ENCODE results near the gene PNN.
"Not testable (repeated sequence)": the region's sequence is repeated elsewhere in the genome, so short reads cannot be mapped to it uniquely, and the experiment has no call there.

Gene PNN

GRCh38 chr14:39174560-39175444, at the start of gene PNN:
Gene PNN, plus strand, starts transcription at chr14:39175254. Its CDS starts 26 bp downstream, at chr14:39175280.
- peak; percentile 98 for DNase-seq (ENCODE audit: low read depth)

DNA sequence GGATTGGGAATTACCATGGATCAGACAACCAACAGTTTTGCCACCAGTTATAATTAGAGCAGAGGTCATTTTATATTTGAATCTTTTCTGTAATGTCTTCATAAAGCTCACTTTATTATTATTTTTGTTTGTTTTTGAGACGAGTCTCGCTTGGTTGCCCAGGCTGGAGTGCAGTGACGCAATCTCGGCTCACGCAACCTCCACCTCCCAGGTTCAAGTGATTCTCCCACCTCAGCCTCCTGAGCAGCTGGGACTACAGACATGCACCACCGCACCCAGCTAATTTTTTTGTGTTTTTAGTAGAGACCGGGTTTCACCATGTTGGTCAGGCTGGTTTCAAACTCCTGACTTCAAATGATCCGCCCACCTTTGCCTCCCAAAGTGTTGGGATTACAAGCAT, 37.2 kb upstream of the PNN start:
- DNase-seq (ENCODE audit: low read depth): not testable (repeated sequence)

DNA sequence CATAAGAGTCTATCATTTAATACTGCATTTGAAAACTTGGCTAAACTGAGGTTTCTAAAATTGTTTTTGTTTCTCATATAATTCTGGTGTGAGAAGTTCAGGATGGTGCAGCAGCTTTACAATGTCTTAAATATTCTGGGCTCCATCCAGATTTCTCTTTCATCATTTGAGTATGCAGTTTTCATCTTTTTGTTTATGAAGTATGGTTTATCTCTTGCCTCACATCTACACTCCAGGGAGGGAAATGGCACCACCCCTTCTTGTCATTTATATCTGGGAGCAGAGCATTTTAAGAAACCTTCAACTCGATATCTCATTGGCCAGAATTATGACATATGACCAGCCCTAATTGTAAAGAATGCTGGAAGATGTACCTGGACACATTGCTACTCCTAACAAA, 36.6 kb upstream of the PNN start:
- no peak for DNase-seq (ENCODE audit: low read depth)

- no peak for DNase-seq (ENCODE audit: low read depth)
Measured at GRCh38 chr14:39140170-39140569, 34.9 kb upstream of the PNN start.

- not testable (repeated sequence) for DNase-seq (ENCODE audit: low read depth)
Measured at GRCh38 chr14:39141623-39142022, 33.4 kb upstream of the PNN start.

DNA sequence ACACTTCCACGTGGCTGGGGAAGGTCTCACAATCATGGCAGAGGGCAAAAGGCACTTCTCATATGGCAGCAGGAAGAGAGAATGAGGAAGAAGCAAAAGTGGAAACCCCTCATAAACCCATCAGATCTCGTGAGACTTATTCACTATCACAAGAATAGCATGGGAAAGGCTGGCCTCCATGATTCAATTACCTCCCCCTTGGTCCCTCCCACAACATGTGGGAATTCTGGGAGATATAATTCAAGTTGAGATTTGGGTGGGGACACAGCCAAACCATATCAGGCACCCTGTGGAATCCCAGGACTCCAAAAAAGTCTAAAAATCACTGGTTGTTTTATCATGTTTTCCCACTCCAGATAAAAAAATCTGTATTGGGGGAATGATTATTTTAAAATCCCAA, 31.8 kb upstream of the PNN start:
- not testable (repeated sequence) for DNase-seq (ENCODE audit: low read depth)

DNA sequence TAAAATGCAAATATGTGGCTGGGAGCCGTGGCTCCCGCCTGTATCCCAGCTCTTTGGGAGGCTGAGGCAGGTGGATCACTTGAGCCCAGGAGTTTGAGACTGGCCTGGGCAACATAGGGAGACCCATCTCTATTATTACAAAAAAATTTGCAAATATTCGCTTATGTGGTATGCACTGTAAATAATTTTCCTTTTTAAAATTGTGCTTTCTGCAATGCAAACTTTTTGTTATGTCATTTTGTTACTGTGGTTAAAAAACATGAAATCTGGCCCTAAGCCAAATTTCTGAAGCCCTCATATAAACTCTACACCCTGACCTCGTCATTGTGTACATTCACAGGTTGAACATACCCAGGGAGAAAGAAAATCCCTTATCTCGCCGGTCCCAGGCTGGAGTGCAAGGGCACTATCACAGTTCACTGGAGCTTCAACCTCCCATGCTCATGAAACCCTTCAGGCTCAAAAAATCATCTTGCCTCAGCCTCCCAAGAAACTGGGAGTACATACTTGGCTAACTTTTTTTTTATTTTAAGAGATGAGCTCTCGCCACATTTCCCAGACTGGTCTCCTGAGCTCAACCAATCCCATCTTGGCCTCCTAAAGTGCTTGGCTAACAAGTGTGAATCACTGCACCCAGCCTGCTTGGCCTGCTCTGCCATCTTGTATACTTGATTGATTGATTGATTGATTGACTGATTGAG, 29.6 kb upstream of the PNN start:
- no peak for DNase-seq (ENCODE audit: low read depth)

DNA sequence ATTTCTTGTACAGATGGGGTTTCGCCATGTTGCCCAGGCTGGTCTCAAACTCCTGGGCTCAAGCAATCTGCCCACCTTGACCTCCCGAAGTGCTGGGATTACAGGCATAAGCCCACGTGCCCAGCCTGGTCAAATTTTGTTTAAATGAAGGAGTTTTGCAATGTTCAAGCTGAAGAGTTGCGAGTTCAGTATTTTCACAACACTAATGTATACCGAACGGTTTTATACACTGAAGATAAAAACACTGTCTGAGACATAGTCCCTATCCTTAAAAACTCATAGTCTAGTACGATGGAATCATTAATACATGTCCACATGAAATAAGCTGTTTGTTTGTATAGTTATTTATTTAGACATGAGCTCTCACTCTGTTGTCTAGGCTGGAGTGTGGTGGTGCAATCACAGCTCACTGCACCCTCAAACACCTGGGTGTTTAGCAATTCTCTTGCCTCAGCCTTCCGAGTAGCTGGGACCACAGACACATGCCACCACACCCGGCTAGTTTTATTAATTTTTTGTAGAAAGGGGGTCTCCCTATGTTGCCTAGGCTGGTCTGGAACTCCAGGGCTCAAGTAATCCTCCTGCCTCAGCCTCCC, 20.4 kb upstream of the PNN start:
- DNase-seq (ENCODE audit: low read depth): no peak

DNA sequence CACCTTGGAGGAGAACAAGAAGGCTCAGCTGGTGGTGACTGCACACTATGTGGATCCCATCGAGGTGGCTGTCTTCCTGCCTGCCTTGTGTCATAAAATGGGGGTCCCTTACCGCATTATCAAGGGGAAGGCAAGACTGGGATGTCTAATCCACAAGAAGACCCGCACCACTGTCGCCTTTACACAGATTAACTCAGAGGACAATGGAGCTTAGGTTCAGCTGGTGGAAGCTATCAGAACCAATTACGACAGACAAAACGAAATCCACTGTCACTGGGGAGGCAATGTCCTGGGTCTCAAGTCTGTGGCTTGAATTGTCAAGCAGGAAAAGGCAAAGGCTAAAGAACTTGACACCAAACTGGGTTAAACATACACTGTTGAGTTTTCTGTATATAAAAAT, 17.6 kb upstream of the PNN start:
- no peak for DNase-seq (ENCODE audit: low read depth)

GRCh38 chr14:39158222-39158858, 16.7 kb upstream of the PNN start:
- DNase-seq (ENCODE audit: low read depth): no peak

- DNase-seq (ENCODE audit: low read depth): no peak
Measured at GRCh38 chr14:39160494-39160893, 14.6 kb upstream of the PNN start.

- DNase-seq (ENCODE audit: low read depth): not testable (repeated sequence)
Measured at GRCh38 chr14:39167797-39168320, 7.2 kb upstream of the PNN start.

GRCh38 chr14:39168591-39168990, 6.5 kb upstream of the PNN start:
- DNase-seq (ENCODE audit: low read depth): no peak

DNA sequence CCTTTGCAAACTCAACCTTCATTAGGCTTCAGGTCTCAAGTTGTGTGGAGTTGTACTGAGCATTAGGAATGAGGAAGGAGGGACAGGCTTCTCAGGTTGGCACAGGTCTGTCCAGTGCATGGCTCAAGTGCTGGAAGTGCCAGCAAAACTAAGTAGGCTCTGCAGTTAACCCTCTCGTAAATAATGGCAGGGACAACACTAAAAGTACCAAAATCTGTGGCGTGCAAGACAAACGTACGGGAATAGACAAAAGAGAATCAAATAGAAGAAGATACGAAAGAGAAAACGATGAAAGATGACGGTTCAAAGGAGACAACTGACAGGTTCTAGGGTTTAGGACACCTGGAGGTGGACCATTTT, 5.5 kb upstream of the PNN start:
- DNase-seq (ENCODE audit: low read depth): no peak

- DNase-seq (ENCODE audit: low read depth): no peak
Measured at GRCh38 chr14:39173198-39173597, 1.9 kb upstream of the PNN start.

GRCh38 chr14:39175445-39176262, 600 bp downstream of the PNN start:
- DNase-seq (ENCODE audit: low read depth): no peak

DNA sequence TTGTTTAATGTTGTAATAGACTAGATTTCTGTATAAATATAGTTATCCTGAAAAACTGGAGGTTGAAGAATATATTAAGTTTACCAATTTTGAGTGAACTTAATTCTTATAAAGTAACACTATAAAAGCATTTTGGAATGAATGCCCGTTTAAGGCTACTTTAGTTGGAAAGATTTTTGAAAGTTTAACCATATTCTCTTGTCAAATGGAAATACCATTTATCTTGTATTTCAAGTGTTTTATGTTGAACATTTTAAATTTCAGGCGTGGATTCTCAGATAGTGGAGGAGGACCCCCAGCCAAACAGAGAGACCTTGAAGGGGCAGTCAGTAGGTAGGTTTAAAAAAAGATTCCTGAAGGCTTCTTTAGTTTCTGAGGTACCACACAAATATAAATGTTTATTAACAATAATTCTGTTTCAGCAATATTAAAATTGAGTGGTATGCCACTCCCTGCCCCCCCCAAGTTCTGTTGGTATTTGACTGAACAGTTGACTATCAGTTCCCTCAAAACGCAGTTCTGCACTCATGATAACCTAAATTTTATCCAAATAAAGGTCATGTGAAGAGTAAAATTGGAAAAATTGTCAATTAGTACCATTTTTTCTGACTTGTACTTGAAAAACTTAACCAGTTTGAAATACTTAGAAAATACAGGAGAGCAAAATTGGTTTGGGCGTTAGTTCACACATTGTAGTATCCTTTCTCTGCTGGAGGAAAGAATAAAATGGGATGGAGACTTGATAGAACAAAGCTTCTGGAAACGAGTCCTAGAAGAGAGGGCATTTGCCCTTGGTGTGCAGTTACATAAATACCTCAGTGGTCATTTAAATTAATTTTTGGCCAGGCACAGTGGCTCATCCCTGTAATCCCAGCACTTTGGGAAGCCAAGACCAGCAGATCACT, 1.5 kb downstream of the PNN start:
- DNase-seq (ENCODE audit: low read depth): no peak

DNA sequence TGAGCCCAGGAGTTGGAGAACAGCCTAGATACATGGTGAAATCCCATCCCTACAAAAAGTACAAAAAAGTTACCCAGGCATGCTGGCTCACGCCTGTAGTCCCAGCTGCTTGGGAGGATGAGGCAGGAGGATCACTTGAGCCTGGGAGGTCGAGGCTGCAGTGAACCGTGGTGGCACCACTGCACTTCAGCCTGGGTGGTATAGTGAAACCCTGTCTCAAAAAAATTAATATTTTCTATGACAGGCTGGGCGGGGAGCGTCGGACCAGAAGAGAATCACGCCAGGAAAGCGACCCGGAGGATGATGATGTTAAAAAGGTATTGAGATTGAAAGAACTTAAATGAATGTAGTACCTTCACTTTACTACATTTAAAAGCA, 2.1 kb downstream of the PNN start:
- DNase-seq (ENCODE audit: low read depth): no peak

GRCh38 chr14:39179042-39179441, 4.0 kb downstream of the PNN start:
- no peak for DNase-seq (ENCODE audit: low read depth)

GRCh38 chr14:39180553-39180952, 5.5 kb downstream of the PNN start:
- no peak for DNase-seq (ENCODE audit: low read depth)
